Activated CD8-positive, alpha-beta memory T cell treated with anti-CD3 and anti-CD28 coated beads for 36 hours (primary cell): ENCODE measurements around the gene RASSF3. TPM values are rescaled to one million over a fixed set of nuclear protein-coding genes. Genes with fewer than 3 reads are reported as not detected.

Experiments used
- CTCF ChIA-PET: fragments of 350-600 bp; sonication (Branson Sonifier 250); formaldehyde crosslinking; loops from one replicate; lab custom pipeline; 2021; ENCODE audit warnings: antibody characterized with exemption; lab: Charles Lee
- POLR2A ChIA-PET: fragments of 350-600 bp; sonication (Branson Sonifier 250); formaldehyde crosslinking; loops from one replicate; lab custom pipeline; 2021; ENCODE audit warnings: antibody characterized with exemption; lab: Charles Lee
- total RNA-seq, 2 experiments: library from RNA; stranded (reverse); gene quantifications; one replicate each; pipeline ENCODE4 v1.2.3, GENCODE V29; 2021

RASSF3 gene
- total RNA-seq, 2 experiments from 2014 or later = 47.8 to 54.8 TPM

GRCh38 chr12:64655141-64655540, 44.8 kb downstream of the RASSF3 start:
- ChIA-PET CTCF (no interaction called here), POLR2A (no interaction called here)

GRCh38 chr12:64656429-64656828, 46.1 kb downstream of the RASSF3 start:
- CTCF ChIA-PET = no interaction called here
- POLR2A ChIA-PET = no interaction called here

GRCh38 chr12:64658892-64659481, 48.7 kb downstream of the RASSF3 start:
- ChIA-PET POLR2A (no interaction called here), CTCF (interaction anchor here (1.1 to 1.3 kb wide), 3 partner anchors 9 to 109 kb away, joined by 4 read pairs; no protein-coding TSS in a partner anchor)

- ChIA-PET POLR2A (interaction anchor here (0.6 to 1.2 kb wide), 2 partner anchors 9 to 516 kb away, joined by 3 to 5 read pairs; no protein-coding TSS in a partner anchor), CTCF (interaction anchor here (1.0 to 1.5 kb wide), 2 partner anchors 8 to 19 kb away, joined by 4 read pairs; no protein-coding TSS in a partner anchor)
Observed at GRCh38 chr12:64660237-64661018, 50.1 kb downstream of the RASSF3 start.

GRCh38 chr12:64663015-64663414, 52.7 kb downstream of the RASSF3 start:
- ChIA-PET CTCF (no interaction called here), POLR2A (no interaction called here)

GRCh38 chr12:64665514-64665913, 55.2 kb downstream of the RASSF3 start:
- POLR2A ChIA-PET = interaction anchor here (1.2 to 1.6 kb wide), 2 partner anchors 16 to 56 kb away, joined by 3 to 5 read pairs; no protein-coding TSS in a partner anchor
- CTCF ChIA-PET = no interaction called here

GRCh38 chr12:64666054-64666914, 56.0 kb downstream of the RASSF3 start:
- CTCF ChIA-PET = no interaction called here
- POLR2A ChIA-PET = interaction anchor here (1.2 to 1.6 kb wide), 2 partner anchors 15 to 57 kb away, joined by 3 to 5 read pairs; no protein-coding TSS in a partner anchor

GRCh38 chr12:64667793-64668192, 57.5 kb downstream of the RASSF3 start:
- POLR2A ChIA-PET = no interaction called here
- CTCF ChIA-PET = interaction anchor here (0.8 to 1.5 kb wide), 6 partner anchors 8 to 118 kb away, joined by 3 to 13 read pairs (median 4); no protein-coding TSS in a partner anchor

GRCh38 chr12:64669270-64669842, 59.1 kb downstream of the RASSF3 start:
- ChIA-PET CTCF (interaction anchor here (0.7 to 1.8 kb wide), 8 partner anchors 9 to 90 kb away, joined by 3 to 7 read pairs (median 4); no protein-coding TSS in a partner anchor), POLR2A (interaction anchor here (0.7 to 1.0 kb wide), 3 partner anchors 9 to 58 kb away, joined by 5 to 19 read pairs (median 5); no protein-coding TSS in a partner anchor)

GRCh38 chr12:64670019-64670418, 59.7 kb downstream of the RASSF3 start:
- ChIA-PET POLR2A (interaction anchor here (0.6 to 1.0 kb wide), 4 partner anchors 10 to 59 kb away, joined by 3 to 19 read pairs (median 5); no protein-coding TSS in a partner anchor), CTCF (interaction anchor here (0.7 to 1.8 kb wide), 7 partner anchors 8 to 91 kb away, joined by 3 to 7 read pairs (median 4); no protein-coding TSS in a partner anchor)

GRCh38 chr12:64670919-64671639, 60.8 kb downstream of the RASSF3 start:
- POLR2A ChIA-PET = no interaction called here
- CTCF ChIA-PET = interaction anchor here (1.8 kb wide), 1 partner anchor 10 kb away, joined by 7 read pairs; no protein-coding TSS in a partner anchor

GRCh38 chr12:64671681-64672080, 61.4 kb downstream of the RASSF3 start:
- ChIA-PET POLR2A (no interaction called here), CTCF (no interaction called here)

- ChIA-PET POLR2A (no interaction called here), CTCF (no interaction called here)
Observed at GRCh38 chr12:64672925-64673409, 62.7 kb downstream of the RASSF3 start.

GRCh38 chr12:64673490-64674169, 63.3 kb downstream of the RASSF3 start:
- POLR2A ChIA-PET = no interaction called here
- CTCF ChIA-PET = interaction anchor here (1.1 kb wide), 1 partner anchor 65 kb away, joined by 3 read pairs; no protein-coding TSS in a partner anchor

- POLR2A ChIA-PET = no interaction called here
- CTCF ChIA-PET = interaction anchor here (1.1 kb wide), 1 partner anchor 66 kb away, joined by 3 read pairs; no protein-coding TSS in a partner anchor
Observed at GRCh38 chr12:64674367-64674922, 64.2 kb downstream of the RASSF3 start.

GRCh38 chr12:64675795-64676194, 65.5 kb downstream of the RASSF3 start:
- ChIA-PET POLR2A (no interaction called here), CTCF (no interaction called here)

- CTCF ChIA-PET = interaction anchor here (0.7 to 2.0 kb wide), 5 partner anchors 9 to 129 kb away, joined by 3 to 13 read pairs (median 4); no protein-coding TSS in a partner anchor
Observed at GRCh38 chr12:64678248-64678647, 68.0 kb downstream of the RASSF3 start.

More at GRCh38 chr12:64678248-64678647, 68.0 kb downstream of the RASSF3 start:
- POLR2A ChIA-PET = interaction anchor here (1.2 kb wide), 1 partner anchor 67 kb away, joined by 3 read pairs; no protein-coding TSS in a partner anchor
